ENCODE measurements around the gene PODN.
A peak's percentile ranks its signal among the peaks of the same experiment; 100 is the strongest.

Gene PODN

DNA sequence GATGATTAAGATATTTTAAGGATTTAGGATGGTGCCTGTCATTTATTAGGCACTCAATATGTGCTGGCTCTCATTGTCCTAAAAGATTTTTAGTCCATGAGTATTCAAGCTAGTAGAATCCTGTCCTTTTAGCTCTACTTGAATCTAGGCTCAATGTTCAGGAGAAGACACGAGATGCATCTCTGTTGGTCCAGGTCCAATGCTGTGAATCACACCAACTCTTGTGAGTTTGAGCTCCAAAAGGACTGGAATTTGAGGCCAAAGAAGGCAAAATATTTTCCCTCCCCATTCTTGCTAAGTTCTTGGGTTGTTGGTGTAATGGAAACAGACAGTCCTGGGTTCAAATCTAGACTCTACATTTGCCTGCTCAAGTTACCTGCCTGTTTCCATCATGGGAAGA, 1.4 kb upstream of the PODN start:
- Histone ChIP-seq H3K9ac (ENCODE audit: low read depth, low read length) (no peak overlapping the region), H3K27me3 (ENCODE audit: control insufficient read depth, insufficient read depth, low read length) (peaks cover 55% of the 10 kb centered on the region), H3K36me3 (ENCODE audit: control insufficient read depth, insufficient read depth, low read length) (no peaks in the 10 kb centered on the region), H3K4me3 (ENCODE audit: low read depth, low read length) (no peak overlapping the region), H3K4me1 (ENCODE audit: control insufficient read depth, insufficient read depth, low read length) (no peaks in the 10 kb centered on the region), H3K9me3 (ENCODE audit: control insufficient read depth, insufficient read depth, low read length) (no peaks in the 10 kb centered on the region)

DNA sequence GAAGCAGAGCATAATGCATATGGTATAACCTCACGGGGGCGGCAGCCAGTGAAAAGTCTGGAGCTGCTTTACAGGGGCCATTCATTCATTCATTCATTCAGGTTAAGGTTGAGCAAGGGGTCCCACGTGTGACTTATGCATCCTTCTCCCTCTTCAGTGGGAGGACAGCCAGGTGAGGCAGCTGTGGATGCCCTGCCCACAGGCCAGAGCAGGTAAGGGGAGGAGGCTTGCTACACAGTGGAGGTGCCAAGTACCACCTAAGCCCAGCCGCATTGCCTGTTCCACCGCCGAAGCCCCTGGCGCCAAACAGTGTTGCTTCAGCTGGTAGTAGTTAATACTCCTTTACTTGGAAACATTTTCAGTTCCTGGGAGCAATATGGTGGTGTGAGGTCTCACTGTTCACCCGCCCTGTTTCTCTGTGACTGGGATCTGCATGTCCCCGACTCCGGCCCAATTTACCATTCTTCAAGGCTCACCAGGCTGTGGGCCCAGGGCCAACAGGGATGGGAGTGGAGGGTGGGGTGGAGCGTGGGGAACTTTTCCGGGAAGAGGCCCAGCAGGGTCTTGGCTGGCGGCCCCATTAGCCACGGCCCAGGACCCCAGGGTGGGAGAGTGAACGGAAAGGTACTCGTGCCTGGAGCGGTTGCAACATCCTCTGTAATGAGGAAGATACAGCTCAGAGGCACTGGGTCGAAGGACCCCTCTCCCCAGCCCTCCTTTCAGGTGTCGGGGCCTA, 722 bp upstream of the PODN start:
- H3K36me3 ChIP-seq (ENCODE audit: control insufficient read depth, insufficient read depth, low read length) = no peaks in the 10 kb centered on the region
- H3K4me3 ChIP-seq (ENCODE audit: low read depth, low read length) = peak overlapping the region; percentile 51
- H3K9me3 ChIP-seq (ENCODE audit: control insufficient read depth, insufficient read depth, low read length) = no peaks in the 10 kb centered on the region
- H3K9ac ChIP-seq (ENCODE audit: low read depth, low read length) = no peak overlapping the region
- H3K4me1 ChIP-seq (ENCODE audit: control insufficient read depth, insufficient read depth, low read length) = no peaks in the 10 kb centered on the region
- H3K27me3 ChIP-seq (ENCODE audit: control insufficient read depth, insufficient read depth, low read length) = peaks cover 55% of the 10 kb centered on the region

DNA sequence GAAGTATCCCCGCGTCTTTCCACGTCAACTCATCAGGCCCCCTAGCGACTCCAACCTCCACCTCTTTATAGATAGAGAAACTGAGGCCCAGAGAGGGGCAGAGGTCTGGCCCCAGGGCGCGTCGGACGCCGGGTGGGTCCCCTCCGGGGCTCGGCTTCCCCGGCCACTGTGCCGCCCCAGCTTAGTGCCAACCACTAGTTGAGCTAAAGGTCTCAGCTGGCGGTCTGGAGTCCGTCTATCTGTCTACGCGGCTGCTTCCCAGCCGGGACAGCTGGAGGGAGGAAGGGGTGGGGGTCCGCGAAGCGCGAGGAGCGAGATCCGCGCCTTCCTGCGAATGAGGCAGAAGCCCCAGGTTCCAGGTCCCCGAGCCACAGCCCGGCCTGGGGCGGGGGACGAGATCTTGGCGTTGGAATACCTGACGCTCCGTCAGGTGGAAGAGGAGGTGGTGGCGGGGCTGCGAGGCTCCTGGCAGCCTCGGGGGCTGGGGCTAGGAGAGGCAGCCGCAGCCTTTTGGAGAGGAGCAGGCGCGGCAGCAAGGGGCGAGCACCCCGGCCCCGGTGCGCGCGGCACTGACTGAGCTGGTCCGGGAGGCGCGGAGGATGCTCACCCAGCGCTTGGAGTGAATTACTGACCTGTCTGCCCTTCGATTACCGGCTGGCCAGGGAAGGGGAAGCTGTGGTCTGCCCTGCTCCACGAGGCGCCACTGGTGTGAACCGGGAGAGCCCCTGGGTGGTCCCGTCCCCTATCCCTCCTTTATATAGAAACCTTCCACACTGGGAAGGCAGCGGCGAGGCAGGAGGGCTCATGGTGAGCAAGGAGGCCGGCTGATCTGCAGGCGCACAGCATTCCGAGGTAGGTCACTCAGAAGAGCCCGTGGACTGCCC, 937 bp downstream of the PODN start:
- H3K27me3 ChIP-seq (ENCODE audit: control insufficient read depth, insufficient read depth, low read length) = peaks cover 55% of the 10 kb centered on the region
- H3K36me3 ChIP-seq (ENCODE audit: control insufficient read depth, insufficient read depth, low read length) = no peaks in the 10 kb centered on the region
- no peaks in the 10 kb centered on the region for H3K4me1 ChIP-seq (ENCODE audit: control insufficient read depth, insufficient read depth, low read length)
- H3K4me3 ChIP-seq (ENCODE audit: low read depth, low read length) = peak overlapping the region; percentile 67
- no peaks in the 10 kb centered on the region for H3K9me3 ChIP-seq (ENCODE audit: control insufficient read depth, insufficient read depth, low read length)
- no peak overlapping the region for H3K9ac ChIP-seq (ENCODE audit: low read depth, low read length)

DNA sequence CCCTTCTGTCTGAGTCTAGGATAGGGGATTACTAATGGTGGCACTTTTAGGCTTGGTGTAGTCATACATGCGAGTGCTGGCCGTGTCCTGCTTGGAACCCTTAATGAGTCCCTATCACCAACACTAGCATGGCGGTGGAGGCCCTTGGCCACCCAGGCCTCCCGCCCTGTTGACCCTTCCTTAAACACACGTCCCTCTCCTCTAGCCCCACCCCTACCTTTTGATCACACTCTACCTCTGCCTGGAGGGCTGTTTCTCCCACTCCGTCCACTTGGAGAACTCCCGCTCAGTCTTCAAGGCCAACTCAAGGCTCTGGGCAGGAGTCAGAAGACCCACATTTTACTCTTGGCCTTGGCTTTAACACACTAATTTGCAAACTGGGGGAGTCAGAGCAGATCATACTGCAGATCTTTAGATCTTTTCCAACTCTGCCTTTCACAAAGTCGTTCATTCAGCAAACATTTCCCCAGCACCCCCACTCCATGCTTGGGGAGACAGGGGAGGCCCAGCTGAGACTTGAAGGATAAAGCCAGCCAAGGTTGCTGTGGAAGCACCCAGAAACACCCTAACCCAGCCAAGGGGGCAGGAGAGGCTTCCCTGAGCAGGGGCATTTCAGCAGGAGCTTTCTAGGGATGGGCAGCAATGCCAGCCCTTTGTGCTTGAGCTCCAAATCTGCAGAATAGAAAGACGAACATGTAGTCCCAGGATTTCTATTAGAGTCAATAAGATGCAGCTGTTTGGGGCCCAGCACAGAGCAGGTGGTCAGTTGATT, 1.9 kb downstream of the PODN start:
- Histone ChIP-seq H3K9ac (ENCODE audit: low read depth, low read length) (no peak overlapping the region), H3K9me3 (ENCODE audit: control insufficient read depth, insufficient read depth, low read length) (no peaks in the 10 kb centered on the region), H3K4me3 (ENCODE audit: low read depth, low read length) (no peak overlapping the region), H3K4me1 (ENCODE audit: control insufficient read depth, insufficient read depth, low read length) (no peaks in the 10 kb centered on the region), H3K36me3 (ENCODE audit: control insufficient read depth, insufficient read depth, low read length) (no peaks in the 10 kb centered on the region), H3K27me3 (ENCODE audit: control insufficient read depth, insufficient read depth, low read length) (peaks cover 52% of the 10 kb centered on the region)

DNA sequence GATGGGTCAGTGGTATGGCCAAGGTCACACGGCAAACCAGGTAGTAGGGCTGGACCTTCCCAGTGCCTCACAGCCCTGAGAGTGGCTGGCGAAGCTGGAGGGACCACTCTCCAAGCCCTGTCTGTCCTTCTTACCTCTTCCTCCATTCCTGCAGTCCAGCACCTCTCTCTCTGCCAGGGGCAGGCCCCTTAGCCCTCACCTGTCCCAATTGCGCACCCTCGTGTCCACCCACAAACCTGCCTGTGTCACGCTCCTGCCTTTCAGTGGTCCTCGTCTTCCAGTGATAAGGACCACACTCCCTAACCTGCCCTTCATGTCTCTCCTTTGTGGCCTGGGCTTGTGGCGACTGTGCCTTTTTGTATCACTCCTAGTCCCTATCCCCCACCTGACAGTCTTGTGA, 3.4 kb downstream of the PODN start:
- H3K36me3 ChIP-seq (ENCODE audit: control insufficient read depth, insufficient read depth, low read length) = no peaks in the 10 kb centered on the region
- H3K27me3 ChIP-seq (ENCODE audit: control insufficient read depth, insufficient read depth, low read length) = peaks cover 38% of the 10 kb centered on the region
- no peaks in the 10 kb centered on the region for H3K9me3 ChIP-seq (ENCODE audit: control insufficient read depth, insufficient read depth, low read length)
- H3K9ac ChIP-seq (ENCODE audit: low read depth, low read length) = no peak overlapping the region
- H3K4me3 ChIP-seq (ENCODE audit: low read depth, low read length) = no peak overlapping the region
- H3K4me1 ChIP-seq (ENCODE audit: control insufficient read depth, insufficient read depth, low read length) = no peaks in the 10 kb centered on the region

DNA sequence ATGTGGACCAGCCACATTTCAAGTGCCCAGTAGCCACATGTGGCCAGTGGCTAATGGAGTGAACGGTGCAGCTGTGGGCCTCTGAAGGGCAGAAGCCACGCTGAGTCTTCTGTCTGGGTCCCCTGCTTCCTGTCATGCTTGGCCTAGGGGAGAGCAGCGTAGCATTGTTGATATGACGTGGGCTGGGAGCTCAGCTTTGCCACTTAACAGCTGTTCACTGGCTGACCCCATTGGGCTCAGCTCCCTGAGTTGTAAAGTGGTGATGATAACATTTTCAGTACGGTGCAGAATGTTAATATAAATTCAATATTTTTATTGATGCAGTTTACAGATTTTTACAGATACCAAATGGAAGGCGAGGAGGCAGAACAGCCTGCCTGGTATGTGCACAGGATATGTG, 4.5 kb downstream of the PODN start:
- Histone ChIP-seq H3K4me1 (ENCODE audit: control insufficient read depth, insufficient read depth, low read length) (no peaks in the 10 kb centered on the region), H3K9me3 (ENCODE audit: control insufficient read depth, insufficient read depth, low read length) (no peaks in the 10 kb centered on the region), H3K4me3 (ENCODE audit: low read depth, low read length) (no peak overlapping the region)

DNA sequence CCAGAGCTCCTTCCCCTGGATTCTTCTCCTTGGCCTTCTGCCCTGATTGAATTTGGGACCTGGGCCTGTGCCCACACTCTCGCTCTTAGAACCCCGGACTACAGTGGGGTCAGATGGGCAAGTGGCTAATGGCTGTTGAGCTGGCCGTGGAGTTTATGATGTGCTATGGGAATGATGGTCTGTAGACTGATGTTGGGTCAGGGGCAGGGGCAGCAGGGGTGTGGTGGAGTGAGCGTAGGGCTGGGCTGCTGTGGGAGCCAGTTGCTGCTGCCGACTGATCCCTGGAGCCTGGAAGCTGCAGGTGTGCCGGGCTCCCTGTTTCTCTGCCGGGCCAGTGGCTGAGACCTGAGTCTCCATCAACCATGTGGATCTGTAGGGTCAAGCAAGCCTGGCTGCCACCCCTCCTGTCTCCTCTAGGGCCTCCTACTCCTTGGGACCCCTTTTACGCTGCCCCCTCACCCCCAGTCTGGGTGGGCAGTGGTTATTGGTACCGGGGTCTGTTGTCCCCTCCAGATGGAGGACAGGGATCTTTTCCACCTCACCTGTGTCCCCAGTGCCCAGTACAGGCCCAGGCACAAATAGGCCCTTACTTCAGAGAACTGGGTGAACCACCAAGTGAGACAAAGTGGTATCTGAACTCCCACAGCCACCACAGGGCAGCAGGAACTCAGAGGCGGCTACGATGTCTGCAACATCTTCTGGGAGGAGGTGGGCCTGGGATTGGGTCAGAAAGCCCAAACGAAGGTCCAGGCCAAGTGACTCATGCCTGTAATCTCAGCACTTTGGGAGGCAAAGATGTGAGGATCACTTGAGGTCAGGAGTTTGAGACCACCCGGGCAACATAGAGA, 5.1 kb downstream of the PODN start:
- no peak overlapping the region for H3K4me3 ChIP-seq (ENCODE audit: low read depth, low read length)
- no peaks in the 10 kb centered on the region for H3K36me3 ChIP-seq (ENCODE audit: control insufficient read depth, insufficient read depth, low read length)
- peaks cover 24% of the 10 kb centered on the region for H3K27me3 ChIP-seq (ENCODE audit: control insufficient read depth, insufficient read depth, low read length)
- H3K4me1 ChIP-seq (ENCODE audit: control insufficient read depth, insufficient read depth, low read length) = no peaks in the 10 kb centered on the region
- no peak overlapping the region for H3K9ac ChIP-seq (ENCODE audit: low read depth, low read length)
- no peaks in the 10 kb centered on the region for H3K9me3 ChIP-seq (ENCODE audit: control insufficient read depth, insufficient read depth, low read length)

More for the DNA sequence above, 4.5 kb downstream of the PODN start:
- no peak overlapping the region for H3K9ac ChIP-seq (ENCODE audit: low read depth, low read length)
- peaks cover 27% of the 10 kb centered on the region for H3K27me3 ChIP-seq (ENCODE audit: control insufficient read depth, insufficient read depth, low read length)
- H3K36me3 ChIP-seq (ENCODE audit: control insufficient read depth, insufficient read depth, low read length) = no peaks in the 10 kb centered on the region

DNA sequence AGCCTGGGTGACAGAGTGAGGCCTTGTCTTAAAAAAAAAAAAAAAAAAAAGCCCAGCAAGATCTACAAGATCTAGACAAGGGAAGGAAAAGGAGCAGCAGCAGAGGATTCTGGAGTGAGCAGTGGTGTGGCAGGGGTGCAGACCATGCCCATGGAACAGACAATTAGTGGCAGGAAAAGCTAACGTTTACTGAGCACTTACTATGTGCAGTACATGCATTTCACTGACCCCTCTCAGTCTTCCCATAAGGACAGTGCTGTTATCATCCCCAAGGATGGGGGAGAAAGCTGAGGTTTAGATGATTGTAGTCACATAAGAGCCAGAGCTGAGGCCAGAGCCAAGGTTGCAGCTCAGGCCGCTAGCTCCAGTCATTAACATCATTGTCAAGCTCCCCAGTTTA, 5.9 kb downstream of the PODN start:
- H3K9me3 ChIP-seq (ENCODE audit: control insufficient read depth, insufficient read depth, low read length) = no peaks in the 10 kb centered on the region
- H3K4me1 ChIP-seq (ENCODE audit: control insufficient read depth, insufficient read depth, low read length) = no peaks in the 10 kb centered on the region
- H3K9ac ChIP-seq (ENCODE audit: low read depth, low read length) = no peak overlapping the region
- H3K4me3 ChIP-seq (ENCODE audit: low read depth, low read length) = no peak overlapping the region
- H3K36me3 ChIP-seq (ENCODE audit: control insufficient read depth, insufficient read depth, low read length) = no peaks in the 10 kb centered on the region
- H3K27me3 ChIP-seq (ENCODE audit: control insufficient read depth, insufficient read depth, low read length) = peaks cover 20% of the 10 kb centered on the region

DNA sequence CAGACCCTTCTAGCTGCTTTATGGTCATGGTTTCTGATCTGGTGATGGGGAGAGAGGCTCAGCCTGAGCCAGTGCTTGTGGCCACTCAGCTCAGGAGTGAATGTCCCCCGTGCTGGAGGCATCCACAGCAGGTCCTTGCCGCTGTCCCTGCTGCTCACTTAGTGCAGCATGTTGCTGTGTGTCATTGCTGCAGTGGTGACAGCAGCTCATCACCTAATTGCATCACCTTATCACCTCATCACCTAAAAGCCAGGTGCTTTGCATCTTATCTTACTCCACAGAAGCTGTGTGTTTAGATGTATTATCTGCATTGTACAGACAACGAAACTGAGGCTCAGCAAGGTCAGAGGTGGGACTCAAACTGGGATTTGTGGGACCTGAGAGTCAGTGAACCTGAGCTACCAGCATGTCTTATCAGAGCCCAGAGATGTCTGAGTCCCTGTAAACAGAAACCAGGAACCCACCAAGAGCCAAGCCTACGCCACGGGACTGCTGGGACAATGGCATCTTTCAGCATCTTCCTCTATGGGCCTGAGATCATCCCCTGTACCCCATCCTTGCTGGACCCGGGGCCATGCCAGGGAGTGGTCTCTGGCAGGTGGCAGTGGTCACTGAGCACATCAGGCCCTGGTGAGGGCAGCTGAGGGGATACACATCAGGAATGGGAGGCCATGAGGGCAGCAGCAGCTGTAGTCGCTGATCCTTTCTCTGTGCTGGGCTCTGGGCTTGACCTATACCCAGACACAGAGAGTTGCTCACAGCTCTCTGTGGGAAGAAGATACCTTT, 6.5 kb downstream of the PODN start:
- H3K27me3 ChIP-seq (ENCODE audit: control insufficient read depth, insufficient read depth, low read length) = peaks cover 14% of the 10 kb centered on the region
- H3K36me3 ChIP-seq (ENCODE audit: control insufficient read depth, insufficient read depth, low read length) = no peaks in the 10 kb centered on the region
- no peaks in the 10 kb centered on the region for H3K4me1 ChIP-seq (ENCODE audit: control insufficient read depth, insufficient read depth, low read length)
- H3K9ac ChIP-seq (ENCODE audit: low read depth, low read length) = no peak overlapping the region
- H3K9me3 ChIP-seq (ENCODE audit: control insufficient read depth, insufficient read depth, low read length) = no peaks in the 10 kb centered on the region
- no peak overlapping the region for H3K4me3 ChIP-seq (ENCODE audit: low read depth, low read length)

DNA sequence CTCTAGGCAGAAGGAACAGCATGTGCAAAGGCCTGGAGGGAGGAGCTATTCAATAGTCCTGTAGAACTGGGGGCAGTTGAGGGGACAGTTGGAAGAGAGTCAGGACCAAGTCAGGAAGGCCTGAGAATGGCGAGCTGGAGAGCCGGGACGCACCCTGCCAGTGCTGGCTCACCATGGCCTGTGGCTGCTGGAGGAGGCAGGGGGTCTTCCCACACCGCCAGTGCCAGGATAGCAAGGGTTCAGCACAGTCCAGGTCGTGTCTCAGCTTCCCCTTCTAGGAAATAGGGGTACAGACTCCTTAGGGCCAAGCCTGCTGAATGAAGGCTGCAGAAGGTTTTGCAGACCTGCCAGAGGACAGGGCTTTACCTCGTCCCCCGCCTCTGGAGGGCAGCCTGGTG, 7.3 kb downstream of the PODN start:
- H3K9me3 ChIP-seq (ENCODE audit: control insufficient read depth, insufficient read depth, low read length) = no peaks in the 10 kb centered on the region
- no peaks in the 10 kb centered on the region for H3K36me3 ChIP-seq (ENCODE audit: control insufficient read depth, insufficient read depth, low read length)
- H3K27me3 ChIP-seq (ENCODE audit: control insufficient read depth, insufficient read depth, low read length) = peaks cover 6% of the 10 kb centered on the region
- no peak overlapping the region for H3K4me3 ChIP-seq (ENCODE audit: low read depth, low read length)
- H3K9ac ChIP-seq (ENCODE audit: low read depth, low read length) = no peak overlapping the region
- no peaks in the 10 kb centered on the region for H3K4me1 ChIP-seq (ENCODE audit: control insufficient read depth, insufficient read depth, low read length)

Data from iPS-15b (cell line).